Activated T-helper 17 cell treated with anti-CD3 and anti-CD28 coated beads, Interleukin-2, amount 50 U/mL, for 72 hours (primary cell): ENCODE data around the gene RFC4. TPM values are rescaled to one million over a fixed set of nuclear protein-coding genes. Genes with fewer than 3 reads are reported as not detected.
"Not testable (repeated sequence)": the region's sequence is repeated elsewhere in the genome, so short reads cannot be mapped to it uniquely, and the experiment has no call there.

ENCODE experiments used
- ATAC-seq: fragments of 150-1000 bp; cut with Tn5 transposase; replicated peaks from 2 replicates; pipeline ENCODE4 v1.10.0; 2021; ENCODE audit warnings: mild to moderate bottlenecking, moderate library complexity
- H3K27ac Mint-ChIP-seq: one replicate; pipeline ENCODE4 v1.8.0; 2022; ENCODE audit warnings: mixed read lengths
- H3K27me3 Mint-ChIP-seq: one replicate; pipeline ENCODE4 v1.8.0; 2022; ENCODE audit warnings: mixed read lengths
- H3K36me3 Mint-ChIP-seq: one replicate; pipeline ENCODE4 v1.8.0; 2022; ENCODE audit warnings: low read depth, mild to moderate bottlenecking, mixed read lengths
- H3K4me1 Mint-ChIP-seq: one replicate; pipeline ENCODE4 v1.8.0; 2022; ENCODE audit warnings: mixed read lengths
- H3K4me3 Mint-ChIP-seq: one replicate; pipeline ENCODE4 v1.8.0; 2022; ENCODE audit warnings: mild to moderate bottlenecking, mixed read lengths
- H3K9me3 Mint-ChIP-seq: one replicate; pipeline ENCODE4 v1.8.0; 2022; ENCODE audit warnings: mixed read lengths
- total RNA-seq, 2 donors: library from RNA; stranded (reverse); gene quantifications; one replicate each; pipeline ENCODE4 v1.2.3, GENCODE V29; 2022

The RFC4 gene, protein sequence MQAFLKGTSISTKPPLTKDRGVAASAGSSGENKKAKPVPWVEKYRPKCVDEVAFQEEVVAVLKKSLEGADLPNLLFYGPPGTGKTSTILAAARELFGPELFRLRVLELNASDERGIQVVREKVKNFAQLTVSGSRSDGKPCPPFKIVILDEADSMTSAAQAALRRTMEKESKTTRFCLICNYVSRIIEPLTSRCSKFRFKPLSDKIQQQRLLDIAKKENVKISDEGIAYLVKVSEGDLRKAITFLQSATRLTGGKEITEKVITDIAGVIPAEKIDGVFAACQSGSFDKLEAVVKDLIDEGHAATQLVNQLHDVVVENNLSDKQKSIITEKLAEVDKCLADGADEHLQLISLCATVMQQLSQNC
- total RNA-seq = 100 to 1,000 TPM in 1 of 2 donors, 10 to 100 TPM in 1; 87.1 to 108 TPM

DNA sequence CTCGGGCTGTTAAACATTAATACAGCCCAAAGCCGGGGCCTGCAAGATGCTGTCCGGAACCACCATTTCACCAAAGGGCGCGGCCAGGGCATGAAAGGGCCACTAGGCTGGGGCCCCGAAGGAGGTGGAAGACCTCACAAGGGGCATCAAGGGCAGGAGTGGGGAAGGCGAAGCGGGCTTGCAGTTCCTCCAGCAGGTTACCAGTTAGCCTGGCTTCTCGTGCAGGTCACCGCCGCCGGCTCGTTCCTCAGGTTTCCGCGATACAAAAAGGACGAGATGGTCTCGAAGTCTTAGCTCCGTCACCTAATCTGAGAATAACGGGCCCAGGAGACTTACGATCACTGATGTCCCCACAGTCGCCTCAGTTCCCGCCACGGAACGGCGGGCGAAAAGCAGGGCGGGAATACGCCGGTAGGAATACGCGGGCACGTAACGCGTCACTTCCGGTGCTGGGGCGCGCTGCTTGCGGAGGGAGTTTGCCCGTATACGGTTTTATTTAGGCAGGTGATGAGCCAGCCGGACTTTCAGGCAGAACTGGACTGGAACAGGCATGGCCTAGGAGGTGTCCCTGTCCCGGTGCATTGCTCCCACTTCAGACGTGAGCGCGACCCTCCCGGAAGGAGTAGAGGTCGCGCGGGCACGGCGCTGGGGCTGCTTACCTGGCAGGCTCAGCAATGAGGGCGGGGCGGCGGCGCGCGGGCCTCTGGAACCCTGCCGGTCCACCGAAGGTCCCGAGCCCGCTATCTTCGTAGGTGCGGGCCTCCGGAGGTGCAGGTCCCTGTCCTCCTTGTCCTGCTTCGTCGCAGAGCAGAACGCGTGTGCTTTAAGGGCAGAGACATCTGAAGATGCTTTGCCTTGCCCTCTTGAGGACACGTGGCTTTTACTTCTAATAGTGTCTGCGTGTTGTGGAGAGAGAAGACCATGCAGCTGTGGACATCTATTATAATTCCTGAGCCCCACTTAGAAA is at the start of gene RFC4:
TSS of gene RFC4 (minus strand) at position 394 of the 967 bp plus-strand sequence. CDS start 1,769 bp downstream, outside the sequence.
- peak within 1 kb of the TSS; percentile 88 for H3K27ac Mint-ChIP-seq
- no peaks in the 10 kb centered on the region for H3K27me3 Mint-ChIP-seq
- H3K9me3 Mint-ChIP-seq = no peaks in the 10 kb centered on the region
- ATAC-seq = peak; percentile 95
- H3K4me3 Mint-ChIP-seq = peak within 1 kb of the TSS; percentile 88
- H3K36me3 Mint-ChIP-seq = peaks cover 44% of the 10 kb centered on the region
- H3K4me1 Mint-ChIP-seq = peaks cover 6% of the 10 kb centered on the region

DNA sequence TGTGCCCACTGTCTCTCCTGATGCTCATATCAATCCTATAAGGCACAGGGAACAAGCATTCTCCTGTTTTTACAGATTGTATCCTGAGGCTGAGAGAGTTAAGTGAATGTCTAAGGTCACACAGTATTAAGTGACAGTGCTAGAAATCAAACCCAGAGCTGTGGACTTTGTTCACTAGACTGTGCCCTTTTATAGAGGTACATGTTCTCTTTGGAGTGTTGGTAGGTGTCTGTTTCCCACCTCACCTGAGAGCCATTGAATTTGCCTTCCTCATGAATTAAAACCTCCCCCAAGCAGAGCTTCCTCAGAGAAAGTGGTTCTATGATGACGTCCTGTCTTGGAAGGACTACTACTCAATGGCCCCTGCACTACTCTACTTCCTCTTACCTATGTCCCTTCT is 48.7 kb upstream of the RFC4 start:
- Mint-ChIP-seq H3K9me3 (no peaks in the 10 kb centered on the region), H3K36me3 (no peaks in the 10 kb centered on the region), H3K27ac (no peak overlapping the region), H3K4me1 (peaks cover 14% of the 10 kb centered on the region), H3K27me3 (no peaks in the 10 kb centered on the region), H3K4me3 (no peak overlapping the region)
- ATAC-seq = no peak

DNA sequence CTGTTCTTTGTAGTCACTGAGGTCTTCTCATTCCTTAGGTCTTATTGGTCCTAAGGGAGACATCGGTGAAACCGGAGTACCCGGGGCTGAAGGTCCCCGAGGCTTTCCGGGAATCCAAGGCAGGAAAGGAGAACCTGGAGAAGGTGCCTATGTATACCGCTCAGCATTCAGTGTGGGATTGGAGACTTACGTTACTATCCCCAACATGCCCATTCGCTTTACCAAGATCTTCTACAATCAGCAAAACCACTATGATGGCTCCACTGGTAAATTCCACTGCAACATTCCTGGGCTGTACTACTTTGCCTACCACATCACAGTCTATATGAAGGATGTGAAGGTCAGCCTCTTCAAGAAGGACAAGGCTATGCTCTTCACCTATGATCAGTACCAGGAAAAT is 47.9 kb upstream of the RFC4 start:
- Mint-ChIP-seq H3K4me3 (no peak overlapping the region), H3K27ac (no peak overlapping the region)

DNA sequence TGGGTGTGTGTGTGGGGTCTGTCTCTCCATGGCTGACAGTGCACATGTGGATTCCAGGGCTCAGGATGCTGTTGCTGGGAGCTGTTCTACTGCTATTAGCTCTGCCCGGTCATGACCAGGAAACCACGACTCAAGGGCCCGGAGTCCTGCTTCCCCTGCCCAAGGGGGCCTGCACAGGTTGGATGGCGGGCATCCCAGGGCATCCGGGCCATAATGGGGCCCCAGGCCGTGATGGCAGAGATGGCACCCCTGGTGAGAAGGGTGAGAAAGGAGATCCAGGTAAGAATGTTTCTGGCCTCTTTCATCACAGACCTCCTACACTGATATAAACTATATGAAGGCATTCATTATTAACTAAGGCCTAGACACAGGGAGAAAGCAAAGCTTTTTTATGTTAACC is 46.7 kb upstream of the RFC4 start:
- H3K4me3 Mint-ChIP-seq = no peak overlapping the region

More for the DNA sequence above, 47.9 kb upstream of the RFC4 start:
- no peaks in the 10 kb centered on the region for H3K36me3 Mint-ChIP-seq
- ATAC-seq = no peak
- H3K4me1 Mint-ChIP-seq = peaks cover 16% of the 10 kb centered on the region
- H3K9me3 Mint-ChIP-seq = no peaks in the 10 kb centered on the region
- H3K27me3 Mint-ChIP-seq = no peaks in the 10 kb centered on the region

DNA sequence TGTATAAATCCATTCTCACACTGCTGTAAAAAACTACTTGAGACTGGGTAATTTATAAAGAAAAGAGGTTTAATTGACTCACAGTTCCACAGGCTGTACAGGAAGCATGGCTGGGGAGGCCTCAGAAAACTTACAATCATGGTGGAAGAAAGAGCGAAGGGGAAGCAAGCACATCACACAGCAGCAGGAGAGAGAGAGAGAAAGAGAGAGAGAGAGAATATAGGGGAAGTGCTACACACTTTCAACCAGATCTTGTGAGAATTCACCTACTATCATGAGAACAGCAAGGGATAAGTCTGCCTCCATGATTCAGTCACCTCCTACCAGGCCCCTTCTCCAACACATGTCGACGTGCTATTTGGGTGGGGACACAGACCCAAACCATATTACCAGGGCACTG is 45.6 kb upstream of the RFC4 start:
- H3K9me3 Mint-ChIP-seq, H3K27me3 Mint-ChIP-seq, H3K36me3 Mint-ChIP-seq, H3K4me3 Mint-ChIP-seq, ATAC-seq: not testable (repeated sequence)
- H3K27ac Mint-ChIP-seq = peak overlapping the region; percentile 26
- H3K4me1 Mint-ChIP-seq = peaks cover 16% of the 10 kb centered on the region

More for the DNA sequence above, 46.7 kb upstream of the RFC4 start:
- H3K9me3 Mint-ChIP-seq = no peaks in the 10 kb centered on the region
- H3K4me1 Mint-ChIP-seq = peaks cover 16% of the 10 kb centered on the region
- ATAC-seq = no peak
- H3K36me3 Mint-ChIP-seq = no peaks in the 10 kb centered on the region
- H3K27me3 Mint-ChIP-seq = no peaks in the 10 kb centered on the region
- H3K27ac Mint-ChIP-seq = no peak overlapping the region

DNA sequence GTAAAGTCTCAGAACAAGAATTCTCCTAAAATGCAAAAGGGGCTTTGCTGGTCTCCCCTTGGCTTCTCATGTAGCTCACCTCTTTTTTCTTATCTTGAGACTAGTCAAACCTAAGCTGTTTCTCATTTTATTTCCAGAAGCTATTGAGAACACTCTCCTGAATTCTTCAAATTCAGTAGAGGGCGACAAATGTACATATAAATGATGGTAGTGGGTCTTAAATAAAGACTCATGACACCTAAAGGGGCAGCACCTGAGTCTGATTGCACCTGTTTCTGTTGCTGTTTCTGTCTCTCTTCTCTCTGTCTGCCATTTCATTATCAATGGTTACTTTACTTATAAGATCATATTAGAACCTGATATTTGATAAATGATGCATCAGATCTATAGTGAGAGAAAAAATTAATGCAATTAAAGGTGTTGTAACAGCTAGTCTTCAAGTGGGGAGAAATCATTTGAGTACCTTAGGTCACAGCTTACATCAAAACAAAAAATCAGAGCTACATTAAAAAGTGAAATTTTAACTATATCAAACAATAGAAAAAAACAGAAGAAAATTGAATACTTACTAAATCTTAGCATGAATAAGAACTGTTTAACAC is 43.2 kb upstream of the RFC4 start:
- Mint-ChIP-seq H3K4me3 (no peak overlapping the region), H3K27ac (no peak overlapping the region), H3K4me1 (peaks cover 16% of the 10 kb centered on the region), H3K27me3 (peaks cover 12% of the 10 kb centered on the region), H3K36me3 (no peaks in the 10 kb centered on the region), H3K9me3 (no peaks in the 10 kb centered on the region)
- peak; percentile 88 for ATAC-seq

DNA sequence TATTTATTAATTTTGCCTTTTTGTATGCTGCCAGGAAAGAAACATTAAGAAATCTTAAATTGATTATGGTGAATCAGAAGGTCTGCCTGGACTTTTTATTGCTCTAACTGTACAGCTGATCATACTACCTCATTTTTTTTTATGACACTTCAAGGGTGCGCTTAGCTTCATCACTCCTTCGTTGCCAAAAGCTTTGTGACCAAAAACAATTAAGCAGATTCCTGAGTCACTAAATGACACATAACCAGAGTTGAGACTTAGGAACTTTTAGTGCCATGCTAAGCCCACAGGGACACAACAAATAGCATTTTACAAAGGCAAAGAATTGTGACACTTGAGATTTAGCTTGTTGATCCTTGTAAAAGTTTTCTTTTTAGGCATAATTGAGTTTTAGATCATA is 41.2 kb upstream of the RFC4 start:
- Mint-ChIP-seq H3K36me3 (no peaks in the 10 kb centered on the region), H3K9me3 (no peaks in the 10 kb centered on the region), H3K27ac (no peak overlapping the region), H3K4me1 (peaks cover 16% of the 10 kb centered on the region), H3K4me3 (no peak overlapping the region), H3K27me3 (peaks cover 16% of the 10 kb centered on the region)
- ATAC-seq = no peak

DNA sequence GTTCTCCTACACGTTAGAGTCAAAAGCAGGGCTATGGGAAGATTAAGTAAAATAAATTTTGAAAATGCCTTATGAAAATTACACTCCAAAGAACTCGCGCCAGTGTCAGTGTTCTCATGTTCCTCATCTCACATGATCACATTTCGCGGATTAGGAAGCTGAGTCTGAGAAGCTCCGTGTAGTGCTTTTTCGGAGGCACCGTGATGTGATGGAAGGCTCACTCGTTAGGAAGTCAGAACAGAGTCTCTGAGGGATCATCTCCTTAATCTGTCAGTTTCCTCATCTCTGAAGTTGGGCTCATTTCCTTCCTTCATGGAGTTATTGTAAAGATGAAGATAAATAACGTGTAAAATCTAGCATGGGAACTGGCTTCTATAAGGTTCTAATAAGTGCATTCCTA is 39.5 kb upstream of the RFC4 start:
- peaks cover 16% of the 10 kb centered on the region for H3K27me3 Mint-ChIP-seq
- H3K4me3 Mint-ChIP-seq = no peak overlapping the region
- peaks cover 6% of the 10 kb centered on the region for H3K4me1 Mint-ChIP-seq
- no peaks in the 10 kb centered on the region for H3K9me3 Mint-ChIP-seq
- no peaks in the 10 kb centered on the region for H3K36me3 Mint-ChIP-seq
- no peak overlapping the region for H3K27ac Mint-ChIP-seq
- ATAC-seq = no peak

DNA sequence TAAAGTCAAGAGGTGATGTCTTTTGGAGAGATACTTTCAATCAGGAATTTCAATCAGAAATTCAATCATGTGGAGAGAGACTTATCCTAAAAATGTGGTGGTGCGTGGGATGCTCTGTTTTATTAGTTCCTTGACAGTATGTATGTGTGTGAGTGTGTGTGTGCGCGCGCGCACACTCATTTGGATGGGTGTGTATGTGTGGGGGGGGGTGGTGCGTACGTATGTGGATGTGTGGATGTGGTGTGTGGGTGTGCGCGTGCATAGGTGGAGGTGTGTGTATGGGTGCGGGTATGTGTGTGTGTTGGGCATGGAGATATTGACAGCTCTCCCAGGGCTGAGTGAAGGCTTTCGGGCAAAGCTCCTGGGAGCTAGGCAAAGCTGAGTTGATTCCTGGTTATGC is 38.6 kb upstream of the RFC4 start:
- Mint-ChIP-seq H3K4me3 (no peak overlapping the region), H3K36me3 (no peaks in the 10 kb centered on the region), H3K4me1 (peaks cover 6% of the 10 kb centered on the region), H3K9me3 (no peaks in the 10 kb centered on the region), H3K27ac (no peak overlapping the region), H3K27me3 (peaks cover 16% of the 10 kb centered on the region)
- ATAC-seq = no peak

DNA sequence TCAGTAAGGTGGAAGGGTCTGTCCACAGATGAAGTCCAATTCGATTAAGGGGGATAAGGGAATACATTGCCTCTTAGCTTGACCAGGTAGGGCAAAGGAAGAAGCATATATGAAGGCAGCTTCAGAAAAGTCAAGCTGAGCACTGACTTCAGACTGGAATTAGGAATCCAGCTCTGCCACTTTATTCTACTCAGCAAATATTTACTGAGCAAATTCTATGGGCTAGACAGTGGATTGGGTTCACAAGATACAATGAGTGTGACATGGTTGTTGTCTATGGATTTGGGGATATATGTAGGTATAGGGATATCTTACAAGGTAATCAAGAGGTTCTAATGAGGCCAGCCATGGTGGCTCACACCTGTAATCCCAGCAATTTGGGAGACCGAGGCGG is 36.8 kb upstream of the RFC4 start:
- H3K27ac Mint-ChIP-seq = no peak overlapping the region
- no peak for ATAC-seq
- H3K4me1 Mint-ChIP-seq = no peaks in the 10 kb centered on the region
- no peaks in the 10 kb centered on the region for H3K9me3 Mint-ChIP-seq
- H3K4me3 Mint-ChIP-seq = no peak overlapping the region
- no peaks in the 10 kb centered on the region for H3K36me3 Mint-ChIP-seq
- H3K27me3 Mint-ChIP-seq = peaks cover 16% of the 10 kb centered on the region

DNA sequence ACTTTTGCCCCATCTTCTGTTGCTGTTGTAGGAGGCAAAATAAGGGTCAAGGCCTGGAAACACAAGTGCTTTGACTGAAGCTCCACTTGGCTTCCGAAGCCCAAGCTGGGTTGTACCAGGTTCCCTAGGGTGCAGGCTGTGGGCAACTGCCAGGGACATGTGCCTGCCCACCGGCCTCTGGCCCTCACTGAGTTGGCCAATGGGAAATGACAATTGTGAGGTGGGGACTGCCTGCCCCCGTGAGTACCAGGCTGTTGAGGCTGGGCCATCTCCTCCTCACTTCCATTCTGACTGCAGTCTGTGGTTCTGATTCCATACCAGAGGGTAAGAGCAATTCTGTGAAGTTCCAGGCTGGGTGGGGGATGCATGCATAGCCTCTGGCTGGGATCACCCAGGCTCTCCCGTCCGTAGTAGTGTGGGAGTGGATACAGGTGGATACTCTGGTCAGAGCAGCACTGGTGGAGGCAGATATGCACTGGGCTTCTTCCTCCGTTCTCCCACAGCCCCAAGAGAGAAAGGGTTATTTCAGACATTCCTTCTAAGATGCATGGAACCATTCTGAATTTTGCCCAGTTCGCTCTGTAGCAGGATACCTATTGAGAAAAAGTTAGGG is 36.2 kb upstream of the RFC4 start, which contains the start of gene ADIPOQ:
TSS of gene ADIPOQ (plus strand) at position 285 of the 613 bp plus-strand sequence. CDS start 10,349 bp downstream, outside the sequence.
- Mint-ChIP-seq H3K27ac (no peak within 1 kb of the TSS), H3K4me3 (no peak within 1 kb of the TSS), H3K9me3 (no peaks in the 10 kb centered on the region), H3K4me1 (no peaks in the 10 kb centered on the region), H3K27me3 (peaks cover 16% of the 10 kb centered on the region), H3K36me3 (no peaks in the 10 kb centered on the region)
- no peak for ATAC-seq

DNA sequence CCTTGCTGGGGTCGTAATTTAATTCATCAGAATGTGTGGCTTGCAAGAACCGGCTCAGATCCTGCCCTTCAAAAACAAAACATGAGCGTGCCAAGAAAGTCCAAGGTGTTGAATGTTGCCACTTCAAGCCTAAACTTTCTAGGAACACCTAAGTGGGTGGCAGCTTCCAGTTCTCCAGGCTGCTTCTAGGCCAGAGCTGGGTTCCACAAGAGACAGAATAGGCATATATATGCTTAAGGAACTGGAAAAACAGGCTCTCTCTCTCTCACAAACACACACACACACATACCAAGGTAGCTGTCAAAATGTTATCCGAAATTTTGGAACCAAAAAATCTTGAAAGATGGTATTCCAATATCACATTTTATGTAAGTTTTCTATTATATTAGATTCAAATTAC is 35.3 kb upstream of the RFC4 start:
- Mint-ChIP-seq H3K4me3 (no peak overlapping the region), H3K9me3 (no peaks in the 10 kb centered on the region), H3K4me1 (no peaks in the 10 kb centered on the region), H3K27me3 (peaks cover 12% of the 10 kb centered on the region), H3K27ac (no peak overlapping the region), H3K36me3 (no peaks in the 10 kb centered on the region)
- no peak for ATAC-seq

DNA sequence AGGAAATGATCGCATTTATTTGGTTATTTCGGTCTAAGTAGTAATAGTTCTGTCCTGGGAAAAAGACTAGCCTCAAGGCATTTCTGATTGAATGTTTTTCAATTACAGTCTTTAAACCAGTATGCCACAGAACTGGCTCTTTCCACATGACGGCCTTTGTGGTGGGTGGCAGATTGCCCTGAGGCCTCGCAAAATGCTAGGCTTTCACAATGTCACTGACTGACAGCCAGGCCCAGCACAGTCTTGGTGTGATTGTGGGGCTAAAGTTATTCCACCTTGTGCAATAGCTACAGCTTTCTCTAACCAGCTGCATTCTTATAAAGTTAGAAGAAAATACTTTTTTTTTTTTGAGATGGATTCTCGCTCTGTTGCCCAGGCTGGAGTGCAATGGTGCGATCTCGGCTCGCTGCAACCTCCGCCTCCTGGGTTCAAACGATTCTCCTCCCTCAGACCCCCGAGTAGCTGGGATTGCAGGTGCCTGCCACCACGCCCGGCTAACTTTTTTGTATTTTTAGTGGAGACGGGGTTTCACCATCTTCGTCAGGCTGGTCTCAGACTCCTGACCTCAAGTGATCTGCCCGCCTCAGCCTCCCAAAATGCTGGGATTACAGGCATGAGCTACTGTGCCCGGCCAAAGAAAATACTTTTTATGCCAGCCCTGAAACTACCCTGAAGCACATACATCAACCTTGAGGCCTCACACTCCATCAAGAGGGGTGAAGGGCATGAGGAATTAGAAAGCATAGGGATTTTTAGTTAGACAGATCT is 33.8 kb upstream of the RFC4 start:
- Mint-ChIP-seq H3K27ac (no peak overlapping the region), H3K27me3 (peaks cover 8% of the 10 kb centered on the region), H3K4me3 (no peak overlapping the region), H3K9me3 (no peaks in the 10 kb centered on the region), H3K36me3 (no peaks in the 10 kb centered on the region), H3K4me1 (no peaks in the 10 kb centered on the region)
- no peak for ATAC-seq
